Mesothelial cell of epicardium (in vitro differentiated cells): ENCODE results near the gene KIFAP3. TPM values are rescaled to one million over a fixed set of nuclear protein-coding genes. Genes with fewer than 3 reads are reported as not detected.
A peak's percentile ranks its signal among the peaks of the same experiment; 100 is the strongest.

ENCODE experiments used
- DNase-seq, 2 experiments: peaks; one replicate each; pipeline ENCODE4 v3.0.0; 2021; ENCODE audit warnings: low spot score in 2 of 2; ENCODE audit not compliant: unreplicated experiment in 2 of 2
- H3K27ac Mint-ChIP-seq: 2 replicates; pipeline ENCODE4 v1.8.0; 2021; ENCODE audit warnings: mixed read lengths
- H3K27me3 Mint-ChIP-seq: 2 replicates; pipeline ENCODE4 v1.8.0; 2021; ENCODE audit warnings: low read depth, mixed read lengths
- H3K36me3 Mint-ChIP-seq: 2 replicates; pipeline ENCODE4 v1.8.0; 2021; ENCODE audit warnings: mixed read lengths
- H3K4me1 Mint-ChIP-seq: 2 replicates; pipeline ENCODE4 v1.8.0; 2021; ENCODE audit warnings: mixed read lengths
- H3K4me3 Mint-ChIP-seq: 2 replicates; pipeline ENCODE4 v1.8.0; 2021; ENCODE audit warnings: mild to moderate bottlenecking, moderate library complexity, mixed read lengths
- H3K9me3 Mint-ChIP-seq: 2 replicates; pipeline ENCODE4 v1.8.0; 2021; ENCODE audit warnings: mixed read lengths
- total RNA-seq: library from RNA; stranded (reverse); gene quantifications from 3 replicates; pipeline ENCODE4 v1.2.1, GENCODE V29; 2021
- TF ChIP-seq, protein P1 (sequence below): fragments of 200-600 bp; sonication (generic); IDR thresholded peaks from one replicate; pipeline ENCODE4 v1.5.0; 2021; ENCODE audit warnings: antibody characterized with exemption; ENCODE audit not compliant: unreplicated experiment

The KIFAP3 gene
- total RNA-seq, 1 donor from 2014 or later: 28.6 TPM

DNA sequence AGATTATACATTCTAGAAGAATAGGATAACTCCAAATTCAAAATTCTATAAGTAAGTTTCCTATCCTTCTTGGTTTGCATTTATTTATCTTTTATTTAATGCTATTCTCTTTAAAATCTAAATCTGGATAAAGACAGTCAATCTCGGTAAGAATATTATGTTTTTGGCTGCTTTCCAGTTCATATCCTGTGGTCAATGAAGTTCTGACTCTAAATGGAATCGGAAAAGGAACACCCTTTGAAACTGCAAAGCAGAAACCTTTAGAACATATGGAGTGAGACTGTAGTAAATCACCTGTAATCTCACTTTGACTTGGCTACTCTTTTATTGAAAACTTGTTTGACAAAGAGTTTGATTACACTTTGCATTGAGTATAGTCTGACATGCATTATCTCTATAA, 85.2 kb downstream of the KIFAP3 start:
- TF ChIP-seq, protein P1, sequence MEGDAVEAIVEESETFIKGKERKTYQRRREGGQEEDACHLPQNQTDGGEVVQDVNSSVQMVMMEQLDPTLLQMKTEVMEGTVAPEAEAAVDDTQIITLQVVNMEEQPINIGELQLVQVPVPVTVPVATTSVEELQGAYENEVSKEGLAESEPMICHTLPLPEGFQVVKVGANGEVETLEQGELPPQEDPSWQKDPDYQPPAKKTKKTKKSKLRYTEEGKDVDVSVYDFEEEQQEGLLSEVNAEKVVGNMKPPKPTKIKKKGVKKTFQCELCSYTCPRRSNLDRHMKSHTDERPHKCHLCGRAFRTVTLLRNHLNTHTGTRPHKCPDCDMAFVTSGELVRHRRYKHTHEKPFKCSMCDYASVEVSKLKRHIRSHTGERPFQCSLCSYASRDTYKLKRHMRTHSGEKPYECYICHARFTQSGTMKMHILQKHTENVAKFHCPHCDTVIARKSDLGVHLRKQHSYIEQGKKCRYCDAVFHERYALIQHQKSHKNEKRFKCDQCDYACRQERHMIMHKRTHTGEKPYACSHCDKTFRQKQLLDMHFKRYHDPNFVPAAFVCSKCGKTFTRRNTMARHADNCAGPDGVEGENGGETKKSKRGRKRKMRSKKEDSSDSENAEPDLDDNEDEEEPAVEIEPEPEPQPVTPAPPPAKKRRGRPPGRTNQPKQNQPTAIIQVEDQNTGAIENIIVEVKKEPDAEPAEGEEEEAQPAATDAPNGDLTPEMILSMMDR: no peak
- no peak overlapping the region for H3K4me3 Mint-ChIP-seq

DNA sequence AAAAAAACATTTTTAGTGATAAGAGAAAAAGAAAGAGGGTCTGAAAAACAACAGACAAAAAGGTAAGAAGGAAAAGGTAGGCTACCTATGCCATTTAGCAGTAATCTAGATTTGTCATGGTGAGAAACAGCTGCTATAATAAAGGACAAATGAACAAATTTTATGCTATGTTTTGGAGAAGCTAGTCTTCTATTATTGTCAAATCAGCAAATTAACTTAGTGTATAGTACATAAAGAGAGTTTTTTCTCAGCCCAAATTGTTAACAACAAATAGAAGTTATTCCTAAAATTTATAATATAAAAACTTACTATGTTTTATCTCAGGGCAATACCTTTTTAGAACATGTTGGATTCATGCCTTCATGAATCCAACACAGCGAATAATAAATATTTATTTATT, 88.7 kb downstream of the KIFAP3 start:
- no peak for DNase-seq
- Mint-ChIP-seq H3K36me3 (peaks cover 10% of the 10 kb centered on the region), H3K27me3 (no peaks in the 10 kb centered on the region), H3K9me3 (no peaks in the 10 kb centered on the region), H3K4me1 (peaks cover 30% of the 10 kb centered on the region), H3K27ac (peak overlapping the region; percentile 68), H3K4me3 (no peak overlapping the region)
- TF ChIP-seq, protein P1: no peak

More for the DNA sequence above, 85.2 kb downstream of the KIFAP3 start:
- no peaks in the 10 kb centered on the region for H3K9me3 Mint-ChIP-seq
- H3K27me3 Mint-ChIP-seq: no peaks in the 10 kb centered on the region
- no peak overlapping the region for H3K27ac Mint-ChIP-seq
- peaks cover 30% of the 10 kb centered on the region for H3K4me1 Mint-ChIP-seq
- H3K36me3 Mint-ChIP-seq: no peaks in the 10 kb centered on the region
- no peak for DNase-seq

DNA sequence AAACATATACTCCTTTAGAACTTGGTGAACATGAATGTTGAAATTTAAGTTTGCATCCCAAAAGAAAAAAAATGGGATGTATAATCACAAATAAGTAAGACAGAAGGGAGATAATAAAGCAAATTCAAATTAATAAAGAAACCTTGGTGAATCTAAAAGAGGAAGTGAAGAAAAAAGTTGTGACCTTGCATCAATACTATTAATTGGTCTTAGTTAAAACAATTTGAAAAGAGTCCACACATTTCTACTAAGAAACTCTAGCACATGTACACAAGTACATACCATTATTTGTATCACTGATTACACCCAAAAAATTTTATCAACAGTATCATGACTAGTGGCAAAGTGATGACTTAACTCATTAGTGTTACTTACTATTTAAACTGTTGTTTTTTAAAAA, 100.4 kb downstream of the KIFAP3 start:
- peaks cover 6% of the 10 kb centered on the region for H3K9me3 Mint-ChIP-seq
- H3K4me3 Mint-ChIP-seq: no peak overlapping the region
- H3K36me3 Mint-ChIP-seq: peaks cover 16% of the 10 kb centered on the region
- no peak overlapping the region for H3K27ac Mint-ChIP-seq
- TF ChIP-seq, protein P1: no peak
- DNase-seq: no peak
- H3K27me3 Mint-ChIP-seq: no peaks in the 10 kb centered on the region
- peaks cover under 1% of the 10 kb centered on the region for H3K4me1 Mint-ChIP-seq

DNA sequence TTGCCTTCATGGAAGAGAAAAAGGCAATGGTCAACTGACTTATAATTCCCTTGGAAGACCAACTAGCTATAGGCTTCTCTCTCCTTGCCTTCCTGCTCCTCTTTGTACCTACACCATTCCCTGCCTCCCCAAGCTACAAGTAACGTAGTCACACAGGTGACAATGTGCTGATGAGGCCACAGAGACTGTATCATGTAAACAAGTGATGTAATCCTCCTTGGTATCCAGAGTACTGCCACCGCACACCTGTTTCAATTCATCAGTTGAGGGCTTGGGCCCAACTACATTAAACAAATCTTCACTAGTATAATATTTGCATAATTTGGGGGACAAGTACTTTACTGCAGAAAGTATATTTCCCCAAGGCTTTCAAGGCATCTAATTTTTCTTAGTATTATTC, 104.4 kb downstream of the KIFAP3 start:
- no peak for DNase-seq
- TF ChIP-seq, protein P1: no peak
- Mint-ChIP-seq H3K27me3 (no peaks in the 10 kb centered on the region), H3K9me3 (peaks cover 6% of the 10 kb centered on the region), H3K36me3 (peaks cover 10% of the 10 kb centered on the region), H3K27ac (no peak overlapping the region), H3K4me3 (no peak overlapping the region), H3K4me1 (peaks cover 13% of the 10 kb centered on the region)

DNA sequence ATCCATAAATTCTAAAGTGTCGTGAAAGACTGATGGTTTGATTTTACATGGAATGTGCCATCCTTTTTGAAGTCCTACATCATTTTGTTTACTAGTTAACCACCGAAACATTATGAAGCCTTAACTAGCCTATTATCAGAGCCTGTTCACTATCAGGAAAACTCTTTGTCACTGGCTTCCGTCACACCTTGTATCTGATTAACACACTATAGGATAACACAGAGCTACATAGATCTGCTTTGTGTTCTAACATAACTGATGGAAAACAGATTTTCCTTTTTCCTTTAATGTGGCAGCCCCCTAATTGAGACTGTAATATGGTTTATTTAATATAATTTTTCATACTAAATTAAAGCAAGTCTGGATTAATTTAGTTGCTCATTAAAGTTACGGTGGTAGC, 106.3 kb downstream of the KIFAP3 start:
- Mint-ChIP-seq H3K27ac (peak overlapping the region; percentile 68), H3K27me3 (no peaks in the 10 kb centered on the region)
- TF ChIP-seq, protein P1: no peak

DNA sequence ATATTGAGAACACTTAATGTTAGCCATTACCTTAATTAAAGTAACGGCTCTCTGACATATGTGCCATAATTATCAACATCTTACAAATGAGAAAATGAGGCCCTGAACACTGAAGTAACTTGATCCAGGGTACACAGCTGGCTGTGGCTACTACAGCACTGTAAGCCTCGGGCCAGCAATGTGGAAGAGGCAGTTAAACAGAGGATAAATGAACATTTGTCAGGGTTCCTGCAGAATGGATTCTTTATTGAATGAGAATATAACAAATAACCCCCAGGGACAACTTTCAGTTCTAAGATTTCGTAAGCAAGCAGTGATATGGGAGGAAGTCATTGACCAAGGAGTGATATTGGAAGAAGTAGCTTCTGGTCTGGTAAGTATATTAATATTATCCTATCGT, 110.3 kb downstream of the KIFAP3 start:
- no peak for DNase-seq
- TF ChIP-seq, protein P1: no peak
- Mint-ChIP-seq H3K27me3 (no peaks in the 10 kb centered on the region), H3K36me3 (peaks cover 5% of the 10 kb centered on the region), H3K9me3 (no peaks in the 10 kb centered on the region), H3K27ac (no peak overlapping the region), H3K4me1 (peaks cover 17% of the 10 kb centered on the region), H3K4me3 (no peak overlapping the region)

More for the DNA sequence above, 106.3 kb downstream of the KIFAP3 start:
- Mint-ChIP-seq H3K36me3 (peaks cover 10% of the 10 kb centered on the region), H3K4me3 (no peak overlapping the region), H3K9me3 (peaks cover 3% of the 10 kb centered on the region), H3K4me1 (peaks cover 16% of the 10 kb centered on the region)
- no peak for DNase-seq
